Measurements from ENCODE around the gene DIP2C. TPM values are rescaled to one million over a fixed set of nuclear protein-coding genes. Genes with fewer than 3 reads are reported as not detected.
A peak's percentile ranks its signal among the peaks of the same experiment; 100 is the strongest.

DIP2C gene
- total and polyA plus RNA-seq, 8 donors = 2.4 to 40.1 (median 21.0) TPM

DNA sequence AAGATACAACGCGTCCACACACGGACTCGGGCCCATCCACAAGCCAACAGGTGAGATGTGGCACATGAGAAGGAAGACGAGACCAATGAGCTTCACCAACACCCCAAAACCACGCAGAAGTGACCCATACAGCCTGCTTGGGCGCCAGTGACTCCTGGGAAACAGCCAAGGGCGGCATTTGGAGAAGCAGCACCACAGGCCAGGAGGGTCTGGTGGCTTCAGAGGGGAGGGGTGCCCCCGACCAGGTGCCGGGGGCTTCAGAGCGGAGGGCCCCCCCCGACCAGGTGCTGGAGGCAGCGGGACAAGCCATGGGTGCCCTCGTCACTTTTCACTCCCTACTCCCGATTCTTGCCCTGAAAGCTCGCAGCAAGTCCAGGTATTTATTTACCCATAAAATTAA is 140.1 kb downstream of the DIP2C start:
- intact Hi-C loops (cut with DNase I; ENCODE audit: low total_unique reads) = no loop called here
- WGBS, 5 donors = 86 to 91% (median 87%) methylated on average over 10 to 16 of the region's 16 CpGs
- Histone ChIP-seq H3K9me3 (no peaks in the 10 kb centered on the region), H3K27ac (no peak overlapping the region), H3K4me1 (peaks cover 5 to 47% (median 22%) of the 10 kb centered on the region in 4 donors), H3K27me3 (no peaks in the 10 kb centered on the region), H3K4me3 (no peak overlapping the region), H3K36me3 (no peaks in the 10 kb centered on the region)
- DNase-seq = peak in 1 of 2 donors; percentile 20
- TF ChIP-seq EP300 (IDR thresholded peaks at IDR 0.05) (no peak), CTCF (IDR thresholded peaks at IDR 0.05) (no peak), POLR2A (IDR thresholded peaks at IDR 0.05) (no peak), POLR2AphosphoS5 (IDR thresholded peaks at IDR 0.05) (no peak)

GRCh38 chr10:548238-548901 is 141.1 kb downstream of the DIP2C start:
- WGBS, 5 donors = 76 to 88% (median 86%) methylated on average over 17 of the region's 17 CpGs
- Histone ChIP-seq H3K27ac (no peak overlapping the region), H3K4me3 (no peak overlapping the region)

GRCh38 chr10:547591-548081 is 141.8 kb downstream of the DIP2C start:
- WGBS, 5 donors = 57 to 69% (median 68%) methylated on average over 6 of the region's 6 CpGs
- no peak overlapping the region for H3K4me3 ChIP-seq

More at GRCh38 chr10:548238-548901, 141.1 kb downstream of the DIP2C start:
- intact Hi-C loops (cut with DNase I; ENCODE audit: low total_unique reads) = no loop called here
- no peaks in the 10 kb centered on the region for H3K27me3 ChIP-seq
- H3K36me3 ChIP-seq = no peaks in the 10 kb centered on the region
- no peak for TF ChIP-seq POLR2A (IDR thresholded peaks at IDR 0.05)
- TF ChIP-seq CTCF (IDR thresholded peaks at IDR 0.05) = no peak
- no peak for TF ChIP-seq EP300 (IDR thresholded peaks at IDR 0.05)
- TF ChIP-seq POLR2AphosphoS5 (IDR thresholded peaks at IDR 0.05) = no peak
- H3K9me3 ChIP-seq = no peaks in the 10 kb centered on the region
- H3K4me1 ChIP-seq = peaks cover 5 to 40% (median 22%) of the 10 kb centered on the region in 4 donors
- DNase-seq = no peak

More at GRCh38 chr10:547591-548081, 141.8 kb downstream of the DIP2C start:
- H3K27me3 ChIP-seq = no peaks in the 10 kb centered on the region
- peaks cover 5 to 36% (median 21%) of the 10 kb centered on the region in 4 donors for H3K4me1 ChIP-seq
- intact Hi-C loops (cut with DNase I; ENCODE audit: low total_unique reads) = no loop called here
- TF ChIP-seq POLR2A (IDR thresholded peaks at IDR 0.05) (no peak), POLR2AphosphoS5 (IDR thresholded peaks at IDR 0.05) (no peak), CTCF (IDR thresholded peaks at IDR 0.05) (no peak), EP300 (IDR thresholded peaks at IDR 0.05) (no peak)
- peak overlapping the region in 1 of 5 donors; percentile 13 for H3K27ac ChIP-seq
- no peak for DNase-seq
- no peaks in the 10 kb centered on the region for H3K36me3 ChIP-seq
- no peaks in the 10 kb centered on the region for H3K9me3 ChIP-seq

Data from stomach (tissue), 9 donors.